ENCODE data around the gene SLC6A1. TPM values are rescaled to one million over a fixed set of nuclear protein-coding genes. Genes with fewer than 3 reads are reported as not detected.

The SLC6A1 gene
- total RNA-seq, 6 experiments from 2014 or later: 14.5 to 70.1 (median 37.3) TPM

DNA sequence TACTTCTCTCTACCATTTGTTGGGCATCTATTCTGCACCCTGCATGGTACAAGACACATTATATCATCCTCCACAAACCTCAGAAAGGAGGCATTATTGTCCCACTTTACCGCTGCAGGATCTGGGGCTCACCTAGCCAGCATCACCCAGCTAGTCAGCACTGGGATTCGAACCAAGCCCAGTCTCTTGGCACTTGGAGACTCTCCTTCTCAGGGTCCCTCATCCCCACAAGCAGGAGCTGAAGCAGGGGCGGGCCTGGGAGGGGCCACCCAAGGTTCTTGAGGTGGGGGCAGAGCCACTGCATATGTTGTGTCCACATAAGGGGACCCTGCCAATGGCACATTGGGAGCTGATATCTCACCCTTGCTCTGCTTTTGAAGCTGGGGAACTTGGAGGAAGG lies 41.3 kb downstream of the SLC6A1 start:
- ATAC-seq (no peak), DNase-seq (no peak)
- Histone ChIP-seq H3K27ac (no peak overlapping the region), H3K4me3 (no peak overlapping the region), H3K36me3 (peaks cover 0 to 43% (median 15%) of the 10 kb centered on the region in 4 donors), H3K27me3 (no peaks in the 10 kb centered on the region), H3K4me1 (no peaks in the 10 kb centered on the region), H3K9me3 (no peaks in the 10 kb centered on the region)
- intact Hi-C loops (cut with DNase I): no loop called here
- WGBS (ENCODE audit: insufficient coverage, low coverage, low lambda C conversion rate, missing lambda C conversion rate): 100% methylated on average over 2 of the region's 3 CpGs
- TF ChIP-seq, protein P1, sequence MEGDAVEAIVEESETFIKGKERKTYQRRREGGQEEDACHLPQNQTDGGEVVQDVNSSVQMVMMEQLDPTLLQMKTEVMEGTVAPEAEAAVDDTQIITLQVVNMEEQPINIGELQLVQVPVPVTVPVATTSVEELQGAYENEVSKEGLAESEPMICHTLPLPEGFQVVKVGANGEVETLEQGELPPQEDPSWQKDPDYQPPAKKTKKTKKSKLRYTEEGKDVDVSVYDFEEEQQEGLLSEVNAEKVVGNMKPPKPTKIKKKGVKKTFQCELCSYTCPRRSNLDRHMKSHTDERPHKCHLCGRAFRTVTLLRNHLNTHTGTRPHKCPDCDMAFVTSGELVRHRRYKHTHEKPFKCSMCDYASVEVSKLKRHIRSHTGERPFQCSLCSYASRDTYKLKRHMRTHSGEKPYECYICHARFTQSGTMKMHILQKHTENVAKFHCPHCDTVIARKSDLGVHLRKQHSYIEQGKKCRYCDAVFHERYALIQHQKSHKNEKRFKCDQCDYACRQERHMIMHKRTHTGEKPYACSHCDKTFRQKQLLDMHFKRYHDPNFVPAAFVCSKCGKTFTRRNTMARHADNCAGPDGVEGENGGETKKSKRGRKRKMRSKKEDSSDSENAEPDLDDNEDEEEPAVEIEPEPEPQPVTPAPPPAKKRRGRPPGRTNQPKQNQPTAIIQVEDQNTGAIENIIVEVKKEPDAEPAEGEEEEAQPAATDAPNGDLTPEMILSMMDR (IDR thresholded peaks at IDR 0.05): no peak
- no peak for TF ChIP-seq POLR2A (IDR thresholded peaks at IDR 0.05)

DNA sequence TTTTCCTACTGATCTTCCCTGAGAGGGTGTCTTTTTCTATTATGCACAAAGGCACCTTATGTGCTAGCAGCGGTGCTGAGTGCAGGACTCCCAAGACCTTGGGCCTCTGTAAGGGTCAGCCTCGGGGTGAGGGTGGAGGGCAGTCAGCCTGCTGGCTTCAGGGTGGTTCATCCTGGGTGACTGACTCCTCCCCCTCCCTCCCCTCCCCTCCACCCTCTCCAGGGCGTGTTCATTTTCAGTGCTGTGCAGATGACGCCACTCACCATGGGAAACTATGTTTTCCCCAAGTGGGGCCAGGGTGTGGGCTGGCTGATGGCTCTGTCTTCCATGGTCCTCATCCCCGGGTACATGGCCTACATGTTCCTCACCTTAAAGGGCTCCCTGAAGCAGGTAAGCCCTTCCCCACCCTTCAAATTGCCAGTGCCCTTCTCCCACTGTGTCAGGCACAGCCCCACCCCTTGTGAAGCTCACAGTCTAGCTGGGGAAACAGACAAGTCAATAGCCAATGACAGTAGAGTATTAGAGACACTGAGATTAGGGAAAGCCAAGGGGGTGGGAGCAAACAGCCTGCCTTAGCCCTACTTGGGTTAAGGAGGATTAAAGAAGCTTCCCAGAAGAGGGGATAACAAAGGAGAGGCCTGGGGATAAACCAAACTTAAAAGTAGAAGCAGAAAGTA lies 41.9 kb downstream of the SLC6A1 start:
- H3K4me1 ChIP-seq: no peaks in the 10 kb centered on the region
- peaks cover 0 to 40% (median 15%) of the 10 kb centered on the region in 4 donors for H3K36me3 ChIP-seq
- no peak overlapping the region for H3K4me3 ChIP-seq
- TF ChIP-seq POLR2A (IDR thresholded peaks at IDR 0.05): no peak
- TF ChIP-seq, protein P1 (IDR thresholded peaks at IDR 0.05): no peak
- intact Hi-C loops (cut with DNase I): no loop called here
- WGBS (ENCODE audit: insufficient coverage, low coverage, low lambda C conversion rate, missing lambda C conversion rate): no CpG with 5 or more reads among the region's 5 CpGs
- H3K9me3 ChIP-seq: no peaks in the 10 kb centered on the region
- DNase-seq (no peak), ATAC-seq (no peak)
- H3K27ac ChIP-seq: no peak overlapping the region
- H3K27me3 ChIP-seq: no peaks in the 10 kb centered on the region

DNA sequence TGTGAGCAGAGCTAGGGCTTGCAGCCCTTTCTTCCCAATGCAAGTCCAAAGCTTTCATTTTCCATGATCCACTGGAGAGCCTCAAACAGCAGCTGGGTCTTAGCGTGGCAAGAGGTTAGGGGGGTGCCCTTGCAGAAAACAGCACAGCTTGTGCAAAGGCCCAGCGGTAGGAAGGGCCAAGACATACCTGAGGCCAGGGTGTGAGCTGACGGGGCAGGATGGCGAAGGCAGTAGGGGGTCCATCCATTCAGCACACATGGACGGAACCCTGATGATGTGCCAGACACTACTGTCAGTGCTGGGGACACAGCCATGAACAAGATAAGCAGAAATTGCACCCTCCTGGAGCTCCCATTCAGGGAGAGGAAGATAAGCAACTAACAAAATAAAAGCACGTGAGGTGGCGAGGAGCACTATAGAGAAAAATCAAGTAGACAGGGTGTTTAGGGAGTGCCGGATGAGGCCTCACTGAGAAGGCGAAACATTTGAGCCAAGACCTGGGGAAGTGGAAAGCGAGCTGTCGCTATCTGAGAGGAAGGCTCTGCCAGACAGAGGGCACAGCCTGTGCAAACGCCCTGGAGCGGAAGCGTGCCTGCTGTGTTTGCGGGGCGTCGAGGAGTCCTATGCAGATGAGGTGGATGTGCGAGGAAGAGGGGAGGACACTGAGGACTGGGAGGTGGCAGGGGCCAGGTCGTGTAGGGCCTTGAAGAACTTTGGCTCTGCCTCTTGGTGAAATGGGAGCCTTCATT lies 43.4 kb downstream of the SLC6A1 start:
- no peaks in the 10 kb centered on the region for H3K9me3 ChIP-seq
- 70% methylated on average over 18 of the region's 19 CpGs for whole genome bisulfite sequencing (ENCODE audit: insufficient coverage, low coverage, low lambda C conversion rate, missing lambda C conversion rate)
- no peaks in the 10 kb centered on the region for H3K4me1 ChIP-seq
- intact Hi-C loops (cut with DNase I): no loop called here
- H3K27me3 ChIP-seq: no peaks in the 10 kb centered on the region
- H3K4me3 ChIP-seq: no peak overlapping the region
- H3K36me3 ChIP-seq: peaks cover 0 to 35% (median 14%) of the 10 kb centered on the region in 4 donors
- TF ChIP-seq, protein P1 (IDR thresholded peaks at IDR 0.05): no peak
- TF ChIP-seq POLR2A (IDR thresholded peaks at IDR 0.05): no peak
- DNase-seq: no peak
- ATAC-seq: peak in 1 of 4 donors; percentile 9
- H3K27ac ChIP-seq: no peak overlapping the region

DNA sequence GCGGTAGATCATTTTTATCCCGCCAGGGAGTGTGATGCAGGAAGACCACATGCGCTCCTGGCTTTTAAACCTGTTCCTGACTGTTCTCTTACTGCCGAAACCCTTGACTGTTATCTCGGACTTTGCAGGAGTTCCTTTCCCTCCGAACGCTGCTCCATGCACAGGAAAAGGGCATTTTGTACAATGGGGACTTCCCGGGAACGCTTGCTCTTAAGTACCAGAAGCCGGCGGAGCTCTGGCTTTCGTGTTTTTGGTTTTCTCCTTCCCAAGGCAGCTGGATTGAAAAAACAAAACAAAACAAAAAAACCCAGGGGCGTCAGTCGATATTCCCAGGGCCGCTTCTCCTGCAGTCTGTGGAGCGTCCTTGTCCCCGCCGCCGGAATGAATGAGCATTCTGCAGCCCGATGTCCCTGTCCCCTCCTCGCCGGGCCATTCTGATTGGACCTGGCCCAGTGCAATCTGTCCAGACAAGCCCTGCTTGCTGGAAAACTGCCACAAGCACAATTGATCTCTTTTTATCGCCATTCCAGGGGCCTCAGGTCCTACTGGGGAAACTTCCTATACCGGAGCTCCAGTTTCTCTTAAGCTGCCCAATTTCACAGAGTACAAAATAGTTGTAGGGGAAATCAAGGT lies 44.8 kb downstream of the SLC6A1 start:
- intact Hi-C loops (cut with DNase I): no loop called here

More for the DNA sequence above, 44.8 kb downstream of the SLC6A1 start:
- no peak overlapping the region for H3K4me3 ChIP-seq
- H3K27ac ChIP-seq: no peak overlapping the region
- TF ChIP-seq, protein P1 (IDR thresholded peaks at IDR 0.05): no peak
- no peak for TF ChIP-seq POLR2A (IDR thresholded peaks at IDR 0.05)
- no peaks in the 10 kb centered on the region for H3K9me3 ChIP-seq
- WGBS (ENCODE audit: insufficient coverage, low coverage, low lambda C conversion rate, missing lambda C conversion rate): 52% methylated on average over 23 of the region's 24 CpGs
- no peaks in the 10 kb centered on the region for H3K4me1 ChIP-seq
- H3K27me3 ChIP-seq: no peaks in the 10 kb centered on the region
- H3K36me3 ChIP-seq: peaks cover 0 to 22% (median 8%) of the 10 kb centered on the region in 4 donors
- DNase-seq (no peak), ATAC-seq (peak in 3 of 4 donors; percentile 30 to 43 (median 32))
